Bronchial epithelial cell (primary cell): ENCODE measurements around the gene S1PR2. TPM values are rescaled to one million over a fixed set of nuclear protein-coding genes. Genes with fewer than 3 reads are reported as not detected.
A peak's percentile ranks its signal among the peaks of the same experiment; 100 is the strongest.
"Not testable (repeated sequence)": the region's sequence is repeated elsewhere in the genome, so short reads cannot be mapped to it uniquely, and the experiment has no call there.

Experiments
- DNase-seq: peaks from one replicate; pipeline ENCODE4 v3.0.0-alpha.2; 2010; ENCODE audit warnings: low read depth
- FAIRE-seq: peaks from 2 replicates; lab custom pipeline; 2011; peaks lifted over from hg19 to GRCh38; lab: Jason Lieb, UNC
- H3K27me3 ChIP-seq: 2 replicates; pipeline ENCODE4 v1.5.1; 2011; ENCODE audit warnings: low read length; ENCODE audit not compliant: control insufficient read depth, insufficient read depth
- H3K36me3 ChIP-seq: 2 replicates; pipeline ENCODE4 v1.5.1; 2011; ENCODE audit warnings: low read length; ENCODE audit not compliant: control insufficient read depth, insufficient read depth
- H3K4me3 ChIP-seq: 2 replicates; pipeline ENCODE4 v1.5.1; 2011; ENCODE audit warnings: mild to moderate bottlenecking, low read depth, low read length, control low read depth
- total RNA-seq: library from RNA; depleted of rRNA; stranded (reverse); fragments of >200 nt; gene quantifications from 2 replicates; pipeline ENCODE4 v1.2.1, GENCODE V29; 2014
- TF ChIP-seq, protein P1 (sequence below): IDR thresholded peaks from 2 replicates; pipeline ENCODE4 v1.5.1; 2011; ENCODE audit warnings: mild to moderate bottlenecking, moderate library complexity, low read length, control low read depth, inconsistent platforms; ENCODE audit not compliant: insufficient read depth, severe bottlenecking

S1PR2 gene
- total RNA-seq, 1 donor from 2014 or later, result 1.3 TPM

DNA sequence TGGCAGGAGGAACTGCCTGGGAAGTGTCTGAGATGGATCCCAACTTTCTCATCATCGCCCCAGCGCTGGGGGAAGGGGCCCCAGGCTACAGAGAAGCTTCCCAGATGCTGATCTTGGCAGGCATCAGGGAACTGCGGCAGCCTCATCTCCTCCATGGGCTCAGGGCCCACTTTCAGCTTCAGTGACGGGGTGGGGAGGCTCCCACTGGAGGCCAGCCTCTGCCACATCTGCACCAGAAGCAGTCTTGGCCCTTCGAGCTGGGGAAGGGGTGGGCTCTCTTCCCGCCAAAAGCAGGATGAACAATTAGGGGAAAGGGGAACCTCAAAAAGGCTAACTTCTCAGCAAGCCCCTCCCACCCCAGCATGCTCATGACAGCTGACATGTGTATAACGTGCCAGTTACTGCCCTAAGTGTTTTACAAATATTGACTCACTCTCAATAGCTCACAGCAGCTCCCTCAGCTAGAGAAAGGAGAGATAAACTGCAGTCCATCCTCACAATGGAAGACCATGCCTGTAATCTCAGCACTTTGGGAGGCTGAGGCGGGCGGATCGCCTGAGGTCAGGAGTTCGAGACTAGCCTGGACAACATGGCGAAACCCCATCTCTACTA, 7.1 kb upstream of the S1PR2 start:
- Histone ChIP-seq H3K4me3 (no peak overlapping the region), H3K36me3 (no peaks in the 10 kb centered on the region), H3K27me3 (no peaks in the 10 kb centered on the region)
- FAIRE-seq, result no peak
- TF ChIP-seq, protein P1, sequence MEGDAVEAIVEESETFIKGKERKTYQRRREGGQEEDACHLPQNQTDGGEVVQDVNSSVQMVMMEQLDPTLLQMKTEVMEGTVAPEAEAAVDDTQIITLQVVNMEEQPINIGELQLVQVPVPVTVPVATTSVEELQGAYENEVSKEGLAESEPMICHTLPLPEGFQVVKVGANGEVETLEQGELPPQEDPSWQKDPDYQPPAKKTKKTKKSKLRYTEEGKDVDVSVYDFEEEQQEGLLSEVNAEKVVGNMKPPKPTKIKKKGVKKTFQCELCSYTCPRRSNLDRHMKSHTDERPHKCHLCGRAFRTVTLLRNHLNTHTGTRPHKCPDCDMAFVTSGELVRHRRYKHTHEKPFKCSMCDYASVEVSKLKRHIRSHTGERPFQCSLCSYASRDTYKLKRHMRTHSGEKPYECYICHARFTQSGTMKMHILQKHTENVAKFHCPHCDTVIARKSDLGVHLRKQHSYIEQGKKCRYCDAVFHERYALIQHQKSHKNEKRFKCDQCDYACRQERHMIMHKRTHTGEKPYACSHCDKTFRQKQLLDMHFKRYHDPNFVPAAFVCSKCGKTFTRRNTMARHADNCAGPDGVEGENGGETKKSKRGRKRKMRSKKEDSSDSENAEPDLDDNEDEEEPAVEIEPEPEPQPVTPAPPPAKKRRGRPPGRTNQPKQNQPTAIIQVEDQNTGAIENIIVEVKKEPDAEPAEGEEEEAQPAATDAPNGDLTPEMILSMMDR, result no peak
- DNase-seq, result peak; percentile 75

DNA sequence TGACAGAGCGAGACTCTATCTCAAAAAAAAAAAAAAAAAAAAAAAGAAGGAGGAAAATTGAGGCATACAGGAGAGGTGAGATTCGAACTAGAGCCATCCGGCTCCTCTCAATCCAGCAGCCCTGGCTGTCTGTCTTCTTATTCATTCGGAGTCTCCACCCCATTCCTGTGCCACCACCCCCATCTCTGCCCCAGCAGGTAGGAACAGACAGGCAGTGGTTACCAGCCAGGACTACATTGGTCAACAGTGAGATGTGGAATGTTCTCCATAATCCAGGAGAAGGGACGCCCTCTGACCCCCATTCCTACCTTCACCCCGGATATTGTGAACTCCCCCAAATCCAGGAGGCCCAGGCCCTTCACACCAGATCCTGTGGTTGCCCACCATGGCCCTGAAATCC, 6.6 kb upstream of the S1PR2 start:
- FAIRE-seq (no peak), DNase-seq (peak; percentile 65)
- TF ChIP-seq, protein P1, result no peak
- Histone ChIP-seq H3K27me3 (no peaks in the 10 kb centered on the region), H3K4me3 (no peak overlapping the region), H3K36me3 (no peaks in the 10 kb centered on the region)

DNA sequence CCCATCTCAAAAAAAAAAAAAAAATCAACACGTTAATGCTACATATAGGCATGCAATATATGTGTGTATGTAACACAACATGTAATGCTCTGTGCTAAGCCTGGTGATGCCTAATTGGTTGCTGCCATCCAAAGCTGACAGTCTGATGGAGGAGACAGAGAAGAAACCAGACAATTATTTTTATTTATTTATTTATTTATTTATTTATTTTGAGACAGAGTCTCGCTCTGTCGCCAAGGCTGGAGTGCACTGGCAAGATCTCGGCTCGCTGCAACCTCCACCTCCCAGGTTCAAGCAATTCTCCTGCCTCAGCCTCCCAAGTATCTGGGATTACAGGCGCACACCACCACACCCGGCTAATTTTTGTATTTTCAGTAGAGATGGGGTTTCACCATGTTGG, 4.3 kb upstream of the S1PR2 start:
- not testable (repeated sequence) for FAIRE-seq, H3K27me3 ChIP-seq, H3K36me3 ChIP-seq, DNase-seq, H3K4me3 ChIP-seq

DNA sequence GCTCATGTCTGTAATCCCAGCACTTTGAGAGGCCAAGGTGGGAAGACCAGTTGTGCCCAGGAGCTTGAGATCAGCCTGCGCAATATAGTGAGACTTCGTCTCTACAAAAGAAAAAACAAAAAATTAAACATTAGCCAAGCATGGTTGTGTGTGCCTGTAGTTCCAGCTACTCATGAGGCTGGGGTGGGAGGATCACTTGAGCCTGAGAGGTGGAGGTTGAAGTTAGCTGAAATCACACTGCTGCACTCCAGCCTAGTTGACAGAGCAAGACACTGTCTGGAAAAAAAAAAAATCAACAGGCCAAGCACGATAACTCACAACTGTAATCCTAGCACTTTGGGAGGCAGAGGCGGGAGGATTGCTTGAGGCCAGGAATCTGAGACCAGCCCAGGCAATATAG, 3.9 kb upstream of the S1PR2 start:
- TF ChIP-seq, protein P1, result no peak
- DNase-seq (no peak), FAIRE-seq (no peak)
- H3K27me3 ChIP-seq, result no peaks in the 10 kb centered on the region
- no peaks in the 10 kb centered on the region for H3K36me3 ChIP-seq
- no peak overlapping the region for H3K4me3 ChIP-seq

DNA sequence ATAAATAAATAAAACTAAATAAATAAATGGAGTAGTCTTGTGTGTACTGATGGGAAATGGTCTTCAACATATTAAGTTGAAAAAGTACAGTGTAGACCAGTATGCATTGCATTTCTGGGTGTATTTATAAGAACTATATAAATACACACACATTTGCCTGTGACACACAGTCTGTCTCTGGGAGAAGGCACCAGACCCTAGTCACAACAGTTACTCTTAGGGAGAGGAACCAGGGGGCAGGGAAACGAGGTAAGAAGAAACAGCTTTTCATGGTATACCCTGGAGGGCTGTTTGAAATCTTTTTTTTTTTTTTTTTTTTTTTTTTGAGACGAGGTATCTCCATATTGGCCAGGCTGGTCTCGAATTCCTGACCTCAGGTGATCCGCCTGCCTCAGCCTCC, 2.8 kb upstream of the S1PR2 start:
- FAIRE-seq (no peak), DNase-seq (no peak)
- no peaks in the 10 kb centered on the region for H3K27me3 ChIP-seq
- H3K4me3 ChIP-seq, result no peak overlapping the region
- TF ChIP-seq, protein P1, result no peak
- H3K36me3 ChIP-seq, result no peaks in the 10 kb centered on the region

DNA sequence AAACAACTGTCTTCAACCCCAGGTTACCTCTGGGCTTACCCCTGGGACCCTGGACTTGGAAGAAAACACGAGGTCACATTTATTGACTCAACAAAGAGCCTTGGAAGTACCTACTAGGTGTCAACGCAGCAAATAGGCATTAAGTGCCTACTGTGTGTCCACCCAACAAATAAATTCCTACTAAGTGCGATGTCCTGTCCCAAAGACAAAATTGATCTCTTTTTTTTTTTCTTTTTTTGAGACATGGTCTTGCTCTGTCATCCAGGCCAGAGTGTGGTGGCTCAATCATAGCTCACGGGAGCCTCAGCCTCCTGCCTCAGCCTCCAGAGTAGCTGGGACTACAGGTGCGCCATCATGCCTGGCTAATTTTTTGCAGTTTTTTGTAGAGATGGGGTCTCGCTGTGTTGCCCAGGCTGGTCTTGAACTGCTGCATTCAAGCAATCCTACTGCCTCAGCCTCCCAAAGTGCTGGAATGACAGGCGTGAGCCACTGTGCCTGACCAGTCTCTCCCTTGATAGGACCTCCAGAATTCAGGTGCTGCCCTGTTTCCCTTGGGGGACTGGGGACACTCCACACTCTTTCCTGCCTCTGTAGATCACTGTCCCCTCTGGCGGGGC, 589 bp upstream of the S1PR2 start:
- Histone ChIP-seq H3K36me3 (no peaks in the 10 kb centered on the region), H3K4me3 (peak overlapping the region; percentile 79), H3K27me3 (no peaks in the 10 kb centered on the region)
- TF ChIP-seq, protein P1, result no peak
- FAIRE-seq (no peak), DNase-seq (no peak)
